Measurements from ENCODE around the gene CERS6. TPM values are rescaled to one million over a fixed set of nuclear protein-coding genes. Genes with fewer than 3 reads are reported as not detected.

CERS6 gene
- total and polyA plus RNA-seq, 2 experiments from 2014 or later, result 40.9 to 99.1 TPM

GRCh38 chr2:168494190-168494711, 38.2 kb downstream of the CERS6 start:
- Histone ChIP-seq H3K27ac (peak overlapping the region; percentile 77), H4K20me1 (ENCODE audit: insufficient read depth, poor library complexity, severe bottlenecking) (no peaks in the 10 kb centered on the region), H3K9me3 (ENCODE audit: low read depth) (no peaks in the 10 kb centered on the region), H3K36me3 (replicated peaks; ENCODE audit: insufficient read depth, low read depth) (no peaks in the 10 kb centered on the region), H3K4me1 (ENCODE audit: insufficient read depth) (peaks cover 47% of the 10 kb centered on the region), H3K4me3 (no peak overlapping the region), H3K9me2 (replicated peaks; ENCODE audit: insufficient read depth) (no peaks in the 10 kb centered on the region), H3K4me2 (peak overlapping the region; percentile 20), H3K79me2 (peaks cover 92% of the 10 kb centered on the region), H2AFZ (no peak overlapping the region), H3K27me3 (no peaks in the 10 kb centered on the region)
- 59% methylated on average over 7 of the region's 7 CpGs for WGBS (ENCODE audit: low lambda C conversion rate, missing lambda C conversion rate)
- DNase-seq (ENCODE audit: low spot score), result peak; percentile 40
- no peak for TF ChIP-seq EZH2phosphoT487 (IDR thresholded peaks at IDR 0.05; ENCODE audit: low read depth, severe bottlenecking, unreplicated experiment)
- TF ChIP-seq EZH2 (IDR thresholded peaks at IDR 0.05; ENCODE audit: borderline replicate concordance), result no peak
- TF ChIP-seq CTCF (IDR thresholded peaks at IDR 0.05; ENCODE audit: poor library complexity), result peak; percentile 32

- Histone ChIP-seq H3K4me2 (no peak overlapping the region), H3K27ac (peak overlapping the region; percentile 77), H3K4me1 (ENCODE audit: insufficient read depth) (peaks cover 35% of the 10 kb centered on the region), H3K36me3 (replicated peaks; ENCODE audit: insufficient read depth, low read depth) (no peaks in the 10 kb centered on the region), H3K4me3 (no peak overlapping the region), H2AFZ (no peak overlapping the region), H4K20me1 (ENCODE audit: insufficient read depth, poor library complexity, severe bottlenecking) (no peaks in the 10 kb centered on the region), H3K79me2 (peaks cover 94% of the 10 kb centered on the region), H3K9me3 (ENCODE audit: low read depth) (no peaks in the 10 kb centered on the region), H3K27me3 (no peaks in the 10 kb centered on the region), H3K9me2 (replicated peaks; ENCODE audit: insufficient read depth) (no peaks in the 10 kb centered on the region)
- WGBS (ENCODE audit: low lambda C conversion rate, missing lambda C conversion rate), result 71% methylated on average over 1 of the region's 1 CpG
- DNase-seq (ENCODE audit: low spot score), result no peak
- TF ChIP-seq EZH2 (IDR thresholded peaks at IDR 0.05; ENCODE audit: borderline replicate concordance), result no peak
- TF ChIP-seq CTCF (IDR thresholded peaks at IDR 0.05; ENCODE audit: poor library complexity), result no peak
- no peak for TF ChIP-seq EZH2phosphoT487 (IDR thresholded peaks at IDR 0.05; ENCODE audit: low read depth, severe bottlenecking, unreplicated experiment)
Observed at GRCh38 chr2:168495524-168495923, 39.5 kb downstream of the CERS6 start.

GRCh38 chr2:168496906-168497305, 40.8 kb downstream of the CERS6 start:
- peak overlapping the region; percentile 3 for H3K27ac ChIP-seq
- no peak overlapping the region for H3K4me2 ChIP-seq
- H3K36me3 ChIP-seq (replicated peaks; ENCODE audit: insufficient read depth, low read depth), result no peaks in the 10 kb centered on the region
- no peaks in the 10 kb centered on the region for H3K9me2 ChIP-seq (replicated peaks; ENCODE audit: insufficient read depth)
- peaks cover 94% of the 10 kb centered on the region for H3K79me2 ChIP-seq
- no peak for DNase-seq (ENCODE audit: low spot score)
- no peaks in the 10 kb centered on the region for H4K20me1 ChIP-seq (ENCODE audit: insufficient read depth, poor library complexity, severe bottlenecking)
- peaks cover 35% of the 10 kb centered on the region for H3K4me1 ChIP-seq (ENCODE audit: insufficient read depth)
- no peaks in the 10 kb centered on the region for H3K27me3 ChIP-seq
- TF ChIP-seq EZH2phosphoT487 (IDR thresholded peaks at IDR 0.05; ENCODE audit: low read depth, severe bottlenecking, unreplicated experiment), result no peak
- TF ChIP-seq CTCF (IDR thresholded peaks at IDR 0.05; ENCODE audit: poor library complexity), result no peak
- TF ChIP-seq EZH2 (IDR thresholded peaks at IDR 0.05; ENCODE audit: borderline replicate concordance), result no peak
- no peak overlapping the region for H3K4me3 ChIP-seq
- 32% methylated on average over 2 of the region's 2 CpGs for WGBS (ENCODE audit: low lambda C conversion rate, missing lambda C conversion rate)
- no peak overlapping the region for H2AFZ ChIP-seq
- H3K9me3 ChIP-seq (ENCODE audit: low read depth), result no peaks in the 10 kb centered on the region
